C4-2B (cell line): Measurements from ENCODE around the gene PPOX.

Experiments used
- CTCF ChIP-seq: fragments of 450-650 bp; conservative IDR thresholded peaks from 2 replicates; pipeline ENCODE4 v1.5.1; 2017; ENCODE audit warnings: mild to moderate bottlenecking
- ZFX ChIP-seq: fragments of 450-650 bp; IDR thresholded peaks from 2 replicates; pipeline ENCODE4 v1.6.1; 2017

GRCh38 chr1:161198897-161199431, 32.7 kb downstream of the PPOX start, which contains the start of gene ADAMTS4:
- TF ChIP-seq CTCF (no peak), ZFX (no peak)
